HG02938 (cell line): ENCODE results near the gene ARHGEF10L.

ENCODE experiments used
- ATAC-seq: cut with Tn5 transposase; IDR thresholded peaks from one replicate; pipeline ENCODE4 v1.9.1; 2021; ENCODE audit warnings: mild to moderate bottlenecking, moderate library complexity; ENCODE audit not compliant: unreplicated experiment

Gene ARHGEF10L

GRCh38 chr1:17670587-17671313 lies 131.3 kb downstream of the ARHGEF10L start:
- ATAC-seq = no peak

- no peak for ATAC-seq
Observed at GRCh38 chr1:17671314-17671705, 131.8 kb downstream of the ARHGEF10L start.

- no peak for ATAC-seq
Observed at GRCh38 chr1:17671741-17672140, 132.2 kb downstream of the ARHGEF10L start.

GRCh38 chr1:17672226-17672625 lies 132.7 kb downstream of the ARHGEF10L start:
- ATAC-seq = no peak

GRCh38 chr1:17673329-17674072 lies 134.0 kb downstream of the ARHGEF10L start:
- no peak for ATAC-seq

GRCh38 chr1:17674726-17675500 lies 135.4 kb downstream of the ARHGEF10L start:
- ATAC-seq = no peak

GRCh38 chr1:17675744-17676143 lies 136.2 kb downstream of the ARHGEF10L start:
- no peak for ATAC-seq

- ATAC-seq = no peak
Observed at GRCh38 chr1:17676387-17677060, 137.0 kb downstream of the ARHGEF10L start.

GRCh38 chr1:17678011-17678410 lies 138.5 kb downstream of the ARHGEF10L start:
- ATAC-seq = no peak

- ATAC-seq = no peak
Observed at GRCh38 chr1:17679856-17680255, 140.4 kb downstream of the ARHGEF10L start.

- ATAC-seq = no peak
Observed at GRCh38 chr1:17680308-17680707, 140.8 kb downstream of the ARHGEF10L start.

- ATAC-seq = no peak
Observed at GRCh38 chr1:17682400-17682799, 142.9 kb downstream of the ARHGEF10L start.

- no peak for ATAC-seq
Observed at GRCh38 chr1:17683598-17683997, 144.1 kb downstream of the ARHGEF10L start.

GRCh38 chr1:17684810-17685209 lies 145.3 kb downstream of the ARHGEF10L start:
- ATAC-seq = no peak

GRCh38 chr1:17686258-17686657 lies 146.8 kb downstream of the ARHGEF10L start:
- no peak for ATAC-seq

- ATAC-seq = no peak
Observed at GRCh38 chr1:17687145-17687544, 147.6 kb downstream of the ARHGEF10L start.

- ATAC-seq = no peak
Observed at GRCh38 chr1:17688217-17688810, 148.8 kb downstream of the ARHGEF10L start.

- ATAC-seq = no peak
Observed at GRCh38 chr1:17689011-17689410, 149.5 kb downstream of the ARHGEF10L start.

GRCh38 chr1:17690906-17691634 lies 151.6 kb downstream of the ARHGEF10L start:
- ATAC-seq = no peak

GRCh38 chr1:17692645-17693044 lies 153.1 kb downstream of the ARHGEF10L start:
- no peak for ATAC-seq
